Islet precursor cell (in vitro differentiated cells): ENCODE data around the gene GNB1.
A peak's percentile ranks its signal among the peaks of the same experiment; 100 is the strongest.
"Not testable (repeated sequence)": the region's sequence is repeated elsewhere in the genome, so short reads cannot be mapped to it uniquely, and the experiment has no call there.

ENCODE experiments used
- DNase-seq: peaks from one replicate; pipeline ENCODE4 v3.0.0-alpha.2; 2018

The GNB1 gene

DNA sequence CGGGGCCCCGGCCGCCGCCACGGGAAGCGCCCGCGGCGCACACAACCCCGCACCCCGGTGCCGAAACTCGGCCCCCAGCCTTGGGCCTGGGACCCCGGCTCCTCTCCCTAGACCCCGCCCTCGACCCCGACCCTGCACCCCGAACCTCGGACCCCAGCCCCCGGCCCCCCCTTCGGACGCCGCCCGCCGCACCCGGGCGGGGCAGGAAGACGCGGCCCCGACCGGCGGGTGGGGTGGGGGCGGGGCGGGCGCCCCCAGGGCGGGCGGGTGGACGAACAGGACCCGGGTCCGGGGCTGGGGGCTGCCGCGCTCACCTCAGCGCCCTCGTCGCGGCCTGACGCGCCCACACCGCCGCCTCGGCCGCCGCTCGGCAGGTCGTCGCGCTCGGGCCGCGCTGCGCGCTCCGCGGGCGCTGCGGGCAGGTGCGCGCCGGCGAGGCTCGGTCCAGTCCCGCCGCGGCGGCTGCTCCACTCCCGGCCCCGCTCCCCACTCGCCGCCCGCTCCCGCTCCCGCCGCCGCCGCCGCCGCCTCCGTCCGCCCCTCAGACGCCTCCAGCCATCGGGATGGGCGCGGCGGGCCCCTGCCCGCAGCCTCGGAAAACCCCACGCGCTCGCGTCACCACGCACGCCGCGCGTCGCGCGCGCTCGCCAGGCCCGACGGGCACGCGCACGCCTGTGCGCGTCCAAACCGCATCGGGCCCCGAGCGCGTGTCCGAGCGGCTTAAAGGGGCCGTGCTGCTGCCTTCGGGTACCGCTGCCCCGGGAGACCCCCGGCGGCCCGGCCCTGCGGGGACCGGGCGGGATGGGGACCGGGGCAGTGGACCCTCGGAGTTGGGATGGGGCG lies at the start of gene GNB1:
GNB1 (minus strand) TSS at position 582 of the 843 bp plus-strand sequence. CDS start 65,634 bp downstream, outside the sequence.
- peak; percentile 88 for DNase-seq

DNA sequence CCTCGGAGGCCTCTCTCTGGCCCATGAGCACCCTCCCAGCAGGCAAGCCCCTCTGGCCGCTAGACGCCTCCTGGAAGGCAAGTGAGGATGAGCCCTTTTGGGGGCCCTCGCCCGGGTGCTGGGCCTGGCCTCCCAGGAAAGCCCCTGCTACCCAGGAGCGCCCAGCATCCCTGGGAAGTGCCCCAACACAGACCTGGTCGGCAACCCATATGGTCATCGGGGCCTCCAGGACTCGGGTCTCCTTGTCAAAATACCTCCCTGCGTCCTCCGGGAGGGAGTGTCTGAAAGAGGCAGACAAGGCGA lies 49.2 kb upstream of the GNB1 start:
- no peak for DNase-seq

DNA sequence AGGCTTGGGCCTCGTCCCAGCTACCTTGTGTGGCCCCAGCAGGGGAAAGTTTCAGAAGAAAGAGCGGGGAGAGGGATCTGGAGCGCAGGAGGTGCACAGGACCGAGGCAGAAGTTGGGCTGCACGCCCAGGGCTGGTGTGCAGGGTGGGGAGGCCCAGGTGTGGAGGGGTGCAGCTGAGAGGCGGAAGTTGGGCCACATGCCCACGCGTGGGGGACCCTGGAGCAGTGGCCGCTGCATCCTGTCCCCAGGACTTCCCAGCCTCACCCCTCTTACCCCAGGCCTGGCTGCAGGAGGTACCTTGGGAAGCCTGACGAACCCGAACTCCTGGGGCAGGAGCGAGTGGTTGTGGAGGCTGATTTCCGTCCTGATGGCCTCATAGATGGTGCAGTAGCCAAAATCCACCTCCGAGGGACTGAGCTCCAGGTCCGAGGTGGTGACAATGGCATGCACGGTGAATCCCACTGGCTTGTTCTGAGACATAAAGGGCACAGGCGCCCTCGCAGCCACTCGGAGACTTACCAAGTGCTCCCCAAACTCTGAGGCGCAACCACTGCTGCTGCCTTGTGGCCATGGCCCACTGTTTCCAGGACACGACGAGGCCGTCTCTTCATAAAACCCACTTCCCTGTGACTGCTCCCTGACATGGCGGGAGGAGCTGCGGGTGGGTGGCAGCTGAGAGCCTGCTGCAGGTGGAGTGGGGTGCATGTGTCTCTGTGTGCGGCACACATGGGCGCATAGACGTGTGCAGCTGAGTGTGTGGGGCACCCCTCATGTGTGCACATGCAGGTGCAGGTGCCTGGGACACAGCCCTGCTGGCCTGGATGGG lies 48.6 kb upstream of the GNB1 start:
- DNase-seq: no peak

DNA sequence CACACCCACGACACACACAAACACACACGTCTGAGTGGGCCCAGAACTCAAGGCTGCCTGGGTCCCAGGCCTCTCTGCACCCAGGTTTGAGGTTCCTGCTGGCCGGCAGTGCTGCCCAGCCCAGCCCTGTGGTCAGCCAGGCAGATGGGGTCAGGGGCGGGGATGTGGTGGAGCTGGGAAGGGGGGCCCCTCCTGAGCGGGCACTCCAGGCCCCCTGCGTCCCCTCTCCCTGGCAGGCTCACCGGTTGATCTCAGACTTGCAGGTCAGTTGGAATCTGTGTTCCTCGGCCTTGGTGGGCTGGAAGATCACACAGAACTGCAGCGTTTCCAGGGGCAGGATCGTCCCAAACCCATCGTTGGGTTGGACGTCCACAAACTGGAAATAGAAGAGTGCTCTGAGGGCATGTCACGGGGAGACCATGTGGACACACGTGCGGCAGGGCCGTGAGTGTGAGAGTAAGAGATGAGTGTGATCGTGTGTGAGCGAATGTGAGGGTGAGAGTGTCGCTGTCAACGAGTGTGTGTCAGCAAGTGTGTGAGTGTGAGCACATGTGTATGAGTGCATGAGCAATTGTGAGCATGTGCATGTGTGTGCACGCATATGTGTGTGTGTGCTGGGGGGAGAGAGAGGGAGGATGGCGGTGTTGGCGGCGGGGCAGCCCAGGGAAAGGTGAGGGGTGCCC lies 47.9 kb upstream of the GNB1 start:
- no peak for DNase-seq

DNA sequence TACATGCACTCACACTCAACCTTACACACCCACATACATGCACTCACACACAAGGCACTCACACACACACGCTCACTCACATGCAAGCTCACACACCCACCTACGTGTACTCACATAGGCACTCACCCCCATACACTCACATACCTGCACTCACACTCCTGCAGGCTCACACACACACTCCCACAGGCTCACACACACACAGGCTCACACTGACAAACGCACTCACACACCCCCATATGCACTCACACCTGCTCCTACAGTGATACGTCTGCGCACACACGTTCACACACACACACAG lies 47.3 kb upstream of the GNB1 start:
- no peak for DNase-seq

DNA sequence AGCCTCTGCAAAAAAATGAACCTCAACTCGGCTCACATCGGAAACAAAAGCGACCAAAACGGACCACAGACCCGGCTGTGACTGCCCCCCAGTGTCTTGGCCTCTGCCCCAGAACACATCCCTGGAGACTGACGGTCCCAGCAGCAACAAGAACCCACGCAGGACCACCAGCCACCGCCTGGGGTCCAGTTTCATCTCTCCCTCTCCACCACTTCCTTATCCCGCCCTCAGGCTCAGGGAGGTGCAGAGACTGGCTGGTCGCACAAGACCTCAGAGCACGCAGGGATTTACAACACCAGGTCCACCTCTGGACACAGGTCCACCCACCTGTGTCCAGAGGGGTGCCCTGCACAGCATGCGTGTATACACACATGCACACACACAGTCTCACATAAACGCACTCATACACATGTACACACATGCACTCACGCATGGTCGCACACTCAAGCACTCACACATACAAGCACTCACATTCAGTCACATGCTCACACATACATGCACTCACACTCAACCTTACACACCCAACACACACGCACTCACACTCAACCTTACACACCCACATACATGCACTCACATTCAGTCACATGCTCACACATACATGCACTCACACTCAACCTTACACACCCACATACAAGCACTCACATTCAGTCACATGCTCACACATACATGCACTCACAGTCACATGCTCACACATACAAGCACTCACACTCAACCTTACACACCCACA lies 46.8 kb upstream of the GNB1 start:
- peak; percentile 52 for DNase-seq

DNA sequence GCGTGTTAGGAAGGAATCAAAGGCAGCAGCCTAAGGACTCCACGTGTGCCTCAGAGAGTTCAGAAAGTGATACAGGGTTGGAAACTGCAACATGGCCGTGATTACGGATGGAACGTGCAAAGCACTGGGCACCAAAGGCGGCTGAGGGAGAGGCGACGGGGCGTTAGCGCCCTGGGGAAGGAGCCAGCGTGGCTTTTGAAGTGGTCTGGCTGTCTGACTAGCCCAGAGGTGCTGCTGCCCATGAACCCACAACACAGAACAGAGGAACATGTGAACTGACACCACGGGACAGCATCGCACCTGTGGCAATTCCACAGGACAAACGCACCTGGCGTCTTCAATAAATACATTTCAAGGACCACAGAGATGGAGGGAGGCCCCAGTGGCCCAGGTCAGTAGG lies 46.2 kb upstream of the GNB1 start:
- DNase-seq: peak; percentile 44

DNA sequence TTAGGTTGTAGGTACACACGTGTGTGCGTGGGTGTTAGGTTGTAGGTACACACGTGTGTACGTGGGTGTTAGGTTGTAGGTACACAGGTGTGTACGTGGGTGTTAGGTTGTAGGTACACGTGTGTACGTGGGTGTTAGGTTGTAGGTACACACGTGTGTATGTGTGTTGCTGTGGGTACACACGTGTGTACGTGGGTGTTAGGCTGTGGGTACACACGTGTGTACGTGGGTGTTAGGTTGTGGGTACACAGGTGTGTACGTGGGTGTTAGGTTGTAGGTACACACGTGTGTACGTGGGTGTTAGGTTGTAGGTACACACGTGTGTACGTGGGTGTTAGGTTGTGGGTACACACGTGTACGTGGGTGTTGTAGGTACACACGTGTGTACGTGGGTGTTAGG lies 44.0 kb upstream of the GNB1 start:
- DNase-seq: not testable (repeated sequence)

DNA sequence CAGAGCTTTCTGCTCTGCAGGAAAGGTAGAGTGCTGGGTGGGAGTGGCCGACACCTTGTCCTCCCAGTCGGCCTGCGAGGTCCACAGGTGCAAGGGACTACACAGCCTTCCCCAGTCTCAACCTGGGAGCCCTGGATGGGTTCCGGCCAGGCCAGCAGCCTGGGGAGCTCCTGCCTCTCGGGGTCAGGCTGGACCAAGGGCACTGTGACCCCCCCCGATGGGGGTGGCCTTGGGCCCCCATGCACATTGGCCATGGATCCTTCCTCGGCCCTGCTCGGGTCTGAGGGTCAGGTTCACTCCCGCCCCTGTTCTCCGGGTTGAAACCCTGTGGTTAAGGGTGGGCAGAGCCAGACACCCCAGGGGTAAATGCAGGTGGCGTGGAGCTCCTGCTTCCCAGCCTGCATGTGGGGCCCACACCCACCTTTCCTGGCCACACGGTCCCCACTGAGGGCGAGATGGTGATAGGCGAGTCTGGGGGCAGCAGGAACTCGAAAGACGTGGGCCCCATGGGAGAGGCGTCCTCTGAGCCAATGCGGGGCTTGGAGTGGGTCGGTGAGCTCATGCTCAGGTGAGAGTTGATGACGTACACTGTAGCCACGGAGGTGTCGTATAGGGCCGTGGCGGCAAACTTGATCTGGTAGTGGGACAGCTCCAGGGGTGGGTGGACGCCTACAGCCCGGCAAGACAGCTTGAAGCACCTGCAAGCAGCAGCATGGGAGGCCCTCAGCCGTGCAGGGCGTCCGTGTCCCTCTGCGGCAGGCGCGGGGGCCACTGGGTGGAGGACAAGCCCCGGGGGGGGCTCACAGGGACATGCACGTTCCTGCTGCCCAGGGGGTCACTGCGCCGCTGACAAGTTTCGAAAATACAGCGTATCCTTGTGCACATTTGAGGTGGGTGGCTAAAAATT lies 39.0 kb upstream of the GNB1 start:
- DNase-seq: peak; percentile 44

DNA sequence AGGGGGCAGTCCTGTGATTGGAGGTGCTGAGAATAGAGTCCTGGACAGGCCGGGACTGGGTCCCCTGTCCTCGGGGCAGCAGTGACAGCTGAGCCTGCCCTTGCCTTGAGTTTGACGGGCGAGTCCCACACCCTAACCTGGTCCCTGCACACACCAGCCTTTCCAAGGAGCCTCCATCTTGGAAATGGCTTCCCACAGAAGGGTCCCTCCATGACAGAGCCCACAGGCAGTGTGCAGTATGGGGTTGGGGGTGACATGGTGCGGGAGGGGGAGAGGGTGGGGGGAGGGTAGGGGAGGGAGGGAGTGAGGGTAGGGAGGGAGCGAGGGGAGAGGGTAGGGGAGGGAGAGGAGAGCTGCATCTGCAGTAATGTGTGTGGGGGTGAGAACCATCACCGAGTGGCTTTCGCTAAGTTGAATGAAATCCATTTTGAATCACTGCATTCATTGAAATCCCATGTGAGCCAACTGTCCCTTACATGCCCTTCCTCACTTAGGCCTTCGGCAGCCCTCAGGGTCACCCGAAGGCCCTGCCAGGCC lies 38.3 kb upstream of the GNB1 start:
- no peak for DNase-seq

DNA sequence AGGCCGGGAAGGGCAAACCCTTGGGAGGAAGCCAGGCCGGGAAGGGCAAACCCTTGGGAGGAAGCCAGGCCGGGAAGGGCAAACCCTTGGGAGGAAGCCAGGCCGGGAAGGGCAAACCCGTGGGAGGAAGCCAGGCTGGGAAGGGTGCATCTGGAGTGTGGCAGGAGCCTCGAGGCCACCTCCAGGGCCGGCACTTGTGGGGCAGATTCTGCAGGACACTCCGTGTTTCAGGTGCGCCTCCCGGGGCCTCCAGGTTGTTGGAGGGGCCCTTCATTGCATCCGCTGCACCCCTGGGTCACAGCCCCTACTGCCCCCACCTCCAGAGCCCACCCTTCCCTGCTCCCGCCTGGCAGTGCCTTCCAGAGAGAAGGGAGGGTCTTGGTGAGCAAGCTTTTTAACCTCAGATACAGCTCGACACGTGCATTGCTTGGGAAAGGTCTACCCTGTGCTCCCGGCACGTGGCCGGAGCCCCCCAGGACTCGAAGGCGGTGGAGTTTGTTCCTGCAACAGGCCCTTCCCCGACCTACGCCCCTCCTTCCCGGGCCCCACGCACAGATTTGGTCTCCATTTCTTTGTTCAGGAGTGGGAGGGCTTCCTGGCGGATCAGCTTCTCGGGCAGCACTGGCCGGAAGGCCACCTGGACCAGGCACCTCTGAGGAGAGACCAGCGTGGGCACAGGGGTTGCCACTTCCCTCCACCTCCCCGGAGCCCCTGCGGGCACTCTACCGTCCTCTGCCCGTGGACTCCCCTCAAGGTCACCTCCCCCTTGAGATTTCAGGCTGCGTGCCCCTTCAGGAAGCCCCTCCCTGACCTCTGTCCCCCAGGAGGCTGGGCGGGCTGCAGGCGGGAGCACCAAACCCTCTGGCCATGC lies 37.6 kb upstream of the GNB1 start:
- DNase-seq: peak; percentile 46

DNA sequence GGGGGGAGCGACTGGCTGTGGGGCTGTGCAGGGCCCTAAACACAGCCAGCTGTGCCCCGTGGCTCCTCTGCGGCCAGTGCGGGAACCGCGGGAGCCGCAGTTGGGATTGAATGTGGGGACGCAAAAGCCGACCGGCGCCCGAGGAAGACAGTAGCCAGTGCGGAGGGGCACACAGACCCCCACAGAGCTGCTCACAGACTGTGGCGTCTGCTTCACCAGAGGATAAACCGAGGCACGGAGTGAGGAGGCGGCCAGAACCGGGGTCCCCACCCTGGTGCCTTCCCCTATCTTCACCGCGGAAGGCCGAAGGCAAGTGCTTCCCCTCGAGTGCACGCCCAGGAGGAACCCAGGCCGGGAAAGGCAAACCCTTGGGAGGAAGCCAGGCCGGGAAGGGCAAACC lies 36.9 kb upstream of the GNB1 start:
- no peak for DNase-seq

DNA sequence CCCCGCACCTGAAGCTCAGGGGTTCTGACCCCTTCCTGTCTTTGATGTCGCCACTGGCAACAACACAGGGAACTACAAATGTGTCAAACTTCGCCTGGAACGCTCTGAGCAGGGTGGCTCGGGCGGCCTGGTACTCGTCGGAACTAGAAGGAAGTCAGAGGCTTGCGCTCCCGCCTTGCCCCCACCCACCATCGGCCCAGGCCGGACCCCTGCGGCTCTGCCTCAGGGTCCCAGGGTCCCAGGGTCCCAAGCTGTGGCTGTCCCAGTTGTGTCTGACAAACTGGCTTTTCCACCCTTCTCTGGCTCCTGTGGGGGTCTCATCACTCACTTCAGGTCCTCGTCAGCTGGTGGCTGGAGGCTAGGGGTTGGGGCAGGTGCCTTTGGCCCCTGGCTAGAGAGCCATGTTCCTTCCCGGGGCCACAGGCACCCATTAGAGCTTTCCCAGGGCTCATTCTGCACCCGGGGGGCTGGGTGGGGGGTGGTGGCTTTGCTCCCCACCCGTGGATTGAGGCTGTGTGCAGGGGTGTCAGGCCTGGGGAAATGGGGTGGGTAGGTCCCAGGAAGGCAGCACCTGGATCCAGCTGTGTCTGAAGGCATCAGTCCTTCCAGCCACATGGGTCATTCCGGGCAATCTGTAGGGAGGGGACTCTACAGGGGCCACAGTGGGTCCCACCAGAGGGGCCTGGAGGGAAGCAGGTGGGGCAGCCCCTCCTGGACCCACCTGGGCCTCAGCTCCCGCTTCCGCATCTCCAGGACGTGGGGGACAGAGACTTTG lies 36.2 kb upstream of the GNB1 start:
- peak; percentile 49 for DNase-seq

DNA sequence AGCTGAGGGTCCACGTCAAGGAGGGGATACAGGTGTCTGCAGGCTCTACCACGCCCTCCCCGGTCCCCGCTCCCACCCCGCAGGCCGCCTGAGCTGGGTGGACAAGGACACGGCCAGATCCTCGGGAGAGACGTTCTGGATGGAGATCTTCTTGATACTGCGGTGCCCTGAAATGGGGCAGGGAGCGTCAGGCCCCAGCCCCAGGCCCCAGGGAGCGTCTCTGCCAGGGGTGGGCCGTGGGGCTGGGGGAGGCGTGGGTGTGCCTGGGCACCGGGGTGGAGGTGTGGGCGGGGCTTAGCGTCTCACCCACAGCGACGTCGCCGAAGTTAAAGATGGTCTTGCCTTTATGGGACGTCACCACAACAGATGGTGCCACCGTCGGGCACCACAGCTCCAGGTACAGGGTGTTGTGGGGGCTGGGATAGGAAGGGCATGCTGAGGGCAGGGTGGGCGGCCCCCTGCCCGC lies 35.5 kb upstream of the GNB1 start:
- peak; percentile 48 for DNase-seq

DNA sequence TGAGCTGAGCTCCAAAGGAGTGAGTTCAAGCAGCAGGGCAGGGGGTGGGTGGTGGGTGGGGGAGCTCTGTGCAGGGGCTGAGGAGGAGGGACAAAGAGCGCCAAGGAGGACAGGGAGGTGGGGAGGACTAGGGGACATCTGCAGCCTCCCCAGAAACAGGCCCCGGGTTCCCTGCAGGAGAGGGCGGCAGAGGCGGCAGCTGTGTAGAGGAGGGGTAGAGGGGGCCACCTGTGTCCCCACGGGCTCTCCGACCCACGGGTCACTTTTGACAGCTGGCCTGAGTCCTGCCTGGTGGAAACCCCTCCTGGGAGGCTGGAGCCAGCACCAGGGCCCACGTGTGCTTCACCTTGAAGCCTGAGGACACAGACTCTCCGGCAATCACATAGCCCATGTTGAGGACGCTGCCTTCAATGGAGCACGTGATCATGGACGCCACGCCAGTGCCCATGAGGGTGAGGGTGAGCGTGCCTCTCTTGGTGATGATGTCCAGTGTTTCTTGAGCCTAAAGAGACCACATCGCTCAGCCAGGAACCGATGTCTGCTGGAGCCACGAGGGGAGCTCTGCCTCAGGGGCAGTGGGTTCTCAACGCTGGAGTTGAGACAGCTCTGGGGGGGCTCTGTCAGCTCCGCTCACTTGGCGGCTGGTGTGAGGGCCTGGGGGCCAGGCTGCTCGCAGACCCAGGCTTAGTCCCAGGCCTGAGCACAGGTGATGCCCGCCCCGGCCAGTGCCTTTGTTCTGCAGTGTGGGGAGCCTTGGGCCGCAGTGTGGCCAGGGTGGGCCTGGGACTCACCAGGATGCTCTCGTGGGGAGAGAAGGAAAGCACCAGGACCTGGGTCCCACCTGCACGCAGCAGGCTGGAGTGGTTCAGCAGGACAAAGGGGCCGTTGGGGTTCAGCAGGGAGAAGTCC lies 34.8 kb upstream of the GNB1 start:
- DNase-seq: peak; percentile 44

DNA sequence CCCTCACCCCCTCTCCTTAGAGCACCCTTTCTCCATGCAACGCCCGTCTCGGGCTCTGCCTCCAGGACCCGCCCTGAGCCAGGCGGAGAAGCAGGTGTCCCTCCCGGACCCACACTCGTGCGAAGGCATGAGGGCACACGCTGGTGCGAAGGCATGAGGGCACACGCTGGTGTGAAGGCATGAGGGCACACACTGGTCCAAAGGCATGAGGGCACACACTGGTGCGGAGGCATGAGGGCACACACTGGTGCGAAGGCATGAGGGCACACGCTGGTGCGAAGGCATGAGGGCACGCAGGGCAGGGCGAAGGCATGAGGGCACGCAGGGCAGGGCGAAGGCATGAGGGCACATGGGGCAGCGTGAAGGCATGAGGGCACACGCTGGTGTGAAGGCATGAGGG lies 34.0 kb upstream of the GNB1 start:
- no peak for DNase-seq

DNA sequence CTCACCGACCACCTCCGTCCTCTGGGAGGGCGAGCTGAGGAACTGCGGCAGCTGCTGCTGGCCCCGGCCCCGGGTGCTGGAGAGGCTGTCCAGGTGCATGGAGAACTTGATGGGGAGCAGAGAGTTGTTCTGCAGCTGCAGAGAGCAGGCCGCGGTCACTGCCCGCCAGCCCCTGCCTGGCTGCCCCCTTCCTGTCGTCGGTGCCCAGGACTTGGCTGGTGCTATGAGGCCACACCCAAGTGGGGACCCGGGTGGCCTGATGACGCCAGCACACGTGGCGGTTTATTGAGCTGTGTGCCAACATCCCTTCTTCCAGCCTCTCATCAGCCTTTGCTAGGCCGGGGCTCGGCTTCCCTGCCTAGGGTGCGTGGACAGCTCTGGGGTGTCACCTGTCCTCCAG lies 33.5 kb upstream of the GNB1 start:
- DNase-seq: no peak

DNA sequence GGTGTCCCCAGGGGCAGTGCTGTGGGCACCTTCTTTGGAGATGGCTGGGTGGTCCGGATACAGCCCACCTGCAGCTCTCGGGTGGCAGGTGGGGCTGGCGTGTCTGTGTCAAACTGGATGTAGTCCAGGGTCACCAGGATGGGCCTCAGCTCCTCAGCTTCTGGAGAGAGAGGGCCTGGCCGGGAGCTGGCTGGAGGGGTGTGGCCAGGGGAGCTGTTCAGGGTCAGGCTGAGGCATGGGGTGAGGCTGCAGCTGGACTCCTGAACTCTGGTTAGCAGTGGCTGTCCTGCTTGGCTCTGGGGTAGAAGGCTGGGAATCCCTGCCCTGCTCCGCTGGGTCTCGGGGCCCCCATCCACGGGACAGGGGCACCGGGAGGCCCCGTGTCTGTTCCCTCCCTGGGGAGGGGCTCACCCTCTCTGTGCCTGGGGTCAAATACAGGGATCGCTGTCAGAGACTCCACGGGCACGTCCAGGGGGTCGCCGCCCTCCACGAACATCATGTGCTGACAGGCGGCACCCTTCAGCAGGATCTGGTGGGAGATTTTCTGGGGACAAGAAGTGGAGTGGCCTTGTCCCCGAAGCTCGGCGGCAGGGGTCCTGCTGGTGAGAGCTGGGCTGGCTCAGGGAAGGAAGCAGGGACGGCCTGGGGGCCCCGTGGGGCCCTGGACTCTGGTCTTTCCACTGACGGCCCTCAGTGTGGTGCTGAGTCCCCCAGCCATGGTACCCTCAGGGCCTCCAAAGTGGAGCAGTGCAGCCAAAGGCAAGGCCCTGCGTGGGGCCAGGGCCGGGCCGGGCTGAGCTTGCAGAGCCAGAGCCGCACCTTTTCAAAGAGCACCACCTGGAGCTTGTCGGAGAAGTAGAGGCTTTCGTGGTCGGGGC lies 32.3 kb upstream of the GNB1 start:
- DNase-seq: no peak
